ENCODE measurements around the gene MND1.
A peak's percentile ranks its signal among the peaks of the same experiment; 100 is the strongest.
"Not testable (repeated sequence)": the region's sequence is repeated elsewhere in the genome, so short reads cannot be mapped to it uniquely, and the experiment has no call there.

Gene MND1

GRCh38 chr4:153408932-153409331 lies 64.4 kb downstream of the MND1 start:
- no peak for DNase-seq

- no peak for DNase-seq
Observed at GRCh38 chr4:153409412-153409811, 64.9 kb downstream of the MND1 start.

GRCh38 chr4:153409924-153410501 lies 65.5 kb downstream of the MND1 start:
- no peak for DNase-seq

- DNase-seq = no peak
Observed at GRCh38 chr4:153413842-153414241, 69.4 kb downstream of the MND1 start.

GRCh38 chr4:153416456-153416855 lies 72.0 kb downstream of the MND1 start:
- not testable (repeated sequence) for DNase-seq

GRCh38 chr4:153418121-153418520 lies 73.6 kb downstream of the MND1 start:
- DNase-seq = no peak

GRCh38 chr4:153418558-153418957 lies 74.1 kb downstream of the MND1 start:
- DNase-seq = no peak

- DNase-seq = no peak
Observed at GRCh38 chr4:153419029-153419428, 74.5 kb downstream of the MND1 start.

- no peak for DNase-seq
Observed at GRCh38 chr4:153419673-153420278, 75.3 kb downstream of the MND1 start.

GRCh38 chr4:153420361-153420760 lies 75.9 kb downstream of the MND1 start:
- no peak for DNase-seq

GRCh38 chr4:153421941-153422340 lies 77.5 kb downstream of the MND1 start:
- no peak for DNase-seq

GRCh38 chr4:153426207-153426885 lies 81.9 kb downstream of the MND1 start:
- no peak for DNase-seq

GRCh38 chr4:153427363-153428071 lies 83.0 kb downstream of the MND1 start:
- DNase-seq = no peak

GRCh38 chr4:153428941-153429475 lies 84.5 kb downstream of the MND1 start:
- DNase-seq = no peak

GRCh38 chr4:153432965-153433753 lies 88.7 kb downstream of the MND1 start:
- DNase-seq = peak in 3 of 4 experiments; percentile 2 to 22 (median 9)

GRCh38 chr4:153433754-153434105 lies 89.2 kb downstream of the MND1 start:
- no peak for DNase-seq

GRCh38 chr4:153434190-153434589 lies 89.7 kb downstream of the MND1 start:
- no peak for DNase-seq

GRCh38 chr4:153438916-153439756 lies 94.6 kb downstream of the MND1 start:
- peak in 1 of 4 experiments; percentile 9 for DNase-seq

- no peak for DNase-seq
Observed at GRCh38 chr4:153439831-153440230, 95.3 kb downstream of the MND1 start.

GRCh38 chr4:153440475-153440874 lies 96.0 kb downstream of the MND1 start:
- no peak for DNase-seq

- DNase-seq = no peak
Observed at GRCh38 chr4:153447175-153447905, 102.9 kb downstream of the MND1 start.
